ENCODE data around the gene HSD11B1. TPM values are rescaled to one million over a fixed set of nuclear protein-coding genes. Genes with fewer than 3 reads are reported as not detected.

Gene HSD11B1
- total RNA-seq, 4 donors from 2014 or later = 1.1 to 20.7 (median 2.4) TPM

DNA sequence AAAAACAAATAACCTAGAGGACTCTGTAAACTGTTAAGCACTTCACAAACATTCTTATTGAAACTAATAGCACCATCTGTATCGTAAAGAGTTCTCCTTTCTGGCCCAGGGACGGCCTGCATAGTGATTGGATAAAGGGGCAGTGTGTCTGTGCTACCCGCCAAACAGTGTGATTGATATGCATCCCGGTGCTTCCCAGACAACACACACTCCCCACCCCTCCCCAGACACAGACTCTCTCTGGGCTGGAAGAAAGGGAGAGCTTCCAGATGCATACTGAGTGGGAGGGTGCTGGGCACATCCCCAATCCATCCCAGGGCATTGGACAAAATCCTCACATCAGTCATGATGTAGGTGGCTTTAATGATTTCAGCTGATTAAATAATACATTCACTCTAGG is 3.7 kb downstream of the HSD11B1 start:
- Histone ChIP-seq H3K9me3 (no peaks in the 10 kb centered on the region), H3K4me1 (no peaks in the 10 kb centered on the region), H3K27me3 (no peaks in the 10 kb centered on the region), H3K36me3 (no peaks in the 10 kb centered on the region), H3K4me3 (replicated peaks in 1 of 3) (no peak overlapping the region), H3K27ac (no peak overlapping the region)
- 57 to 70% methylated on average over 4 of the region's 4 CpGs for WGBS, 2 donors
- no peak for DNase-seq
- no peak for TF ChIP-seq POLR2A (IDR thresholded peaks at IDR 0.05)
- TF ChIP-seq, protein P1, sequence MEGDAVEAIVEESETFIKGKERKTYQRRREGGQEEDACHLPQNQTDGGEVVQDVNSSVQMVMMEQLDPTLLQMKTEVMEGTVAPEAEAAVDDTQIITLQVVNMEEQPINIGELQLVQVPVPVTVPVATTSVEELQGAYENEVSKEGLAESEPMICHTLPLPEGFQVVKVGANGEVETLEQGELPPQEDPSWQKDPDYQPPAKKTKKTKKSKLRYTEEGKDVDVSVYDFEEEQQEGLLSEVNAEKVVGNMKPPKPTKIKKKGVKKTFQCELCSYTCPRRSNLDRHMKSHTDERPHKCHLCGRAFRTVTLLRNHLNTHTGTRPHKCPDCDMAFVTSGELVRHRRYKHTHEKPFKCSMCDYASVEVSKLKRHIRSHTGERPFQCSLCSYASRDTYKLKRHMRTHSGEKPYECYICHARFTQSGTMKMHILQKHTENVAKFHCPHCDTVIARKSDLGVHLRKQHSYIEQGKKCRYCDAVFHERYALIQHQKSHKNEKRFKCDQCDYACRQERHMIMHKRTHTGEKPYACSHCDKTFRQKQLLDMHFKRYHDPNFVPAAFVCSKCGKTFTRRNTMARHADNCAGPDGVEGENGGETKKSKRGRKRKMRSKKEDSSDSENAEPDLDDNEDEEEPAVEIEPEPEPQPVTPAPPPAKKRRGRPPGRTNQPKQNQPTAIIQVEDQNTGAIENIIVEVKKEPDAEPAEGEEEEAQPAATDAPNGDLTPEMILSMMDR (IDR thresholded peaks at IDR 0.05) = no peak
- intact Hi-C loops (cut with DNase I) = no loop called here

DNA sequence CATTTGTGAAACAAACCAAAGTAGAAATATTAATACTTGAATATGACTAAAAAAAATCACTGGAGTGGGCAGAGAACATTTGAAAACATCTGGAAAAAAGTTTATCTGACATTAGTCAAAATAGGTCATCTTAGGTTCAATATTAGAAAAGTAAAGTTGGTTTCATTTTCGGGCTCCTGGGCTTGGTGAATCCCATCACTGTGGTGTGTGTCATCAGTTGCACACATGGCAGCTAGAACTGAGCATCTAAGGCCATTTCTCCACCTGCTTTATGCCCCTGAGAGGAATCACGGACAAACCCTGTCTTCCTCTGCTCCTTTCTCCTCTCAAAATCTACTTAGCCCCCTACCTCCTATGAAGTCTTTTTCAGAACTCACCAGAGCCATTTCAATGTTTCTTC is 5.4 kb downstream of the HSD11B1 start:
- intact Hi-C loops (cut with DNase I) = no loop called here
- Histone ChIP-seq H3K27ac (no peak overlapping the region), H3K4me1 (no peaks in the 10 kb centered on the region), H3K4me3 (replicated peaks in 1 of 3) (no peak overlapping the region), H3K9me3 (no peaks in the 10 kb centered on the region), H3K36me3 (no peaks in the 10 kb centered on the region), H3K27me3 (no peaks in the 10 kb centered on the region)
- DNase-seq = no peak
- TF ChIP-seq, protein P1 (IDR thresholded peaks at IDR 0.05) = no peak
- TF ChIP-seq POLR2A (IDR thresholded peaks at IDR 0.05) = no peak
- WGBS, 2 donors = 81 to 83% methylated on average over 2 of the region's 2 CpGs

DNA sequence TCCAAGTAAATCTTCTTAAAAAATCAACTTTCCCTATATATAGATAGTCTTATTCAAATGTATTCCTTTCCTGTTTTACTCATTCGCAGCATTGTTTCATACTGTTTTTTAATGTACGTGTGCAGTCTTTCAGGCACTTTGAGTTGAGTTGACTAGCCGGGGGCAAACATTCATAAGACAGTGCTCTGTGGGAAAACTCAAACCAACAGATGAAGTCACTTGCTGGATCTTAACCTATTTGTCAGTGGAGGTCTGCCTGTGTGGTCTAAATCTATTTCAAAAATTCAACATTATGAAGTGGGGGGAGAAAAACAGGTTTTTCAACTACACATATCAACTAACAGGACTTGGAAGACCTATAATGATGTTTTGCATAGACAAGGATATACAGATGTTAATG is 6.2 kb downstream of the HSD11B1 start:
- no peak overlapping the region for H3K27ac ChIP-seq
- H3K4me1 ChIP-seq = no peaks in the 10 kb centered on the region
- no peaks in the 10 kb centered on the region for H3K36me3 ChIP-seq
- DNase-seq = no peak
- 90 to 93% methylated on average over 3 of the region's 3 CpGs for WGBS, 2 donors
- intact Hi-C loops (cut with DNase I) = no loop called here
- no peaks in the 10 kb centered on the region for H3K27me3 ChIP-seq
- H3K4me3 ChIP-seq (replicated peaks in 1 of 3) = no peak overlapping the region
- H3K9me3 ChIP-seq = no peaks in the 10 kb centered on the region
- no peak for TF ChIP-seq POLR2A (IDR thresholded peaks at IDR 0.05)
- TF ChIP-seq, protein P1 (IDR thresholded peaks at IDR 0.05) = no peak

DNA sequence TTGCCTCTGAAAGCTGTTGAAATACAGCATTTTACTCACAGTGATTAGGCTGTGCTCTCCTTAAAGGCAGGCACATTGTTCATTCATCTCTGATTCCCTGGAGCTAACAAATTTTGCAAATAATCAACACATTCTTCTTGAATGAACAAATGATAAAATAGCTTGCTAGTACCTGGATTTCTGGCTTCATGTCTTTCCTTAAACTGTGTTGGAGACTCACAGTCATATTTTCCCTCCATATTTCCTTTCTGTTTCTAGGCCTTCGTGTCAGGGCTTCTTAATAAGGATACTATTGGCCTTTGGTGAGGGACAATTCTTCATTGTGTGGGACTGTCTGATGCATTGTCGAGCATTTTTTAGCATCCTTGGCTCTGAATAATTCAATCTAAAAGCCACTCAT is 9.7 kb downstream of the HSD11B1 start:
- intact Hi-C loops (cut with DNase I) = no loop called here
- no peaks in the 10 kb centered on the region for H3K36me3 ChIP-seq
- TF ChIP-seq, protein P1 (IDR thresholded peaks at IDR 0.05) = no peak
- TF ChIP-seq POLR2A (IDR thresholded peaks at IDR 0.05) = no peak
- H3K27ac ChIP-seq = no peak overlapping the region
- H3K4me3 ChIP-seq (replicated peaks in 1 of 3) = no peak overlapping the region
- H3K9me3 ChIP-seq = no peaks in the 10 kb centered on the region
- H3K27me3 ChIP-seq = no peaks in the 10 kb centered on the region
- WGBS, 2 donors = 92 to 94% methylated on average over 2 of the region's 2 CpGs
- H3K4me1 ChIP-seq = no peaks in the 10 kb centered on the region
- no peak for DNase-seq

DNA sequence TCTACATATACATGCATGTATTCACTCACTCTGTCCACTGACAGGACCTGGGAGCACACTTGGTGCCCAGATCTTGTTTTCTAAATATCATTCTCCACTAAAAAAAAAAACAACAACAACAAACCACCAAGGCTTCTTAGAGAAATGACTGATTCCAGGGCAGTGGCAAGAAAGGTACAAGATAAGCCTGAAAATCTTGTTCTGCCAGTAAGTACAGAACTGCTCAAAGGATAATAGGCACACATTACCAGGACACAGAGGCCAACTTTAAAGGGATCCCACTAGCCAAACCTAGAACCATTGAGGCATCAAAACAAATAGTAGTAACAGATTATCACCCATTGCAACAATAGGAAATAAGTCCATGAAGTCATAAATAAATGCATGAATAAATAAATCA is 10.7 kb downstream of the HSD11B1 start:
- no peak for DNase-seq
- Histone ChIP-seq H3K9me3 (no peaks in the 10 kb centered on the region), H3K36me3 (no peaks in the 10 kb centered on the region), H3K27me3 (no peaks in the 10 kb centered on the region), H3K4me1 (no peaks in the 10 kb centered on the region), H3K4me3 (replicated peaks in 1 of 3) (no peak overlapping the region), H3K27ac (no peak overlapping the region)
- intact Hi-C loops (cut with DNase I) = no loop called here
- TF ChIP-seq POLR2A (IDR thresholded peaks at IDR 0.05) = no peak
- TF ChIP-seq, protein P1 (IDR thresholded peaks at IDR 0.05) = no peak
